Epithelial cell of proximal tubule (primary cell): ENCODE results near the gene GANAB. TPM values are rescaled to one million over a fixed set of nuclear protein-coding genes. Genes with fewer than 3 reads are reported as not detected.

Experiments
- DNase-seq: peaks from one replicate; pipeline ENCODE4 v3.0.0-alpha.2; 2011; ENCODE audit warnings: low read depth
- H3K4me3 ChIP-seq: 2 replicates; pipeline ENCODE4 v1.5.1; 2011; ENCODE audit warnings: low read depth, mild to moderate bottlenecking, low read length
- total RNA-seq: library from RNA; depleted of rRNA; stranded (reverse); fragments of >200 nt; gene quantifications from 2 replicates; pipeline ENCODE4 v1.2.3, GENCODE V29; 2015
- TF ChIP-seq, protein P1 (sequence below): conservative IDR thresholded peaks from 2 replicates; pipeline ENCODE4 v1.5.1; 2012; ENCODE audit warnings: low read depth, mild to moderate bottlenecking, low read length

Gene GANAB
- total RNA-seq, 1 donor from 2014 or later, result 281 TPM

DNA sequence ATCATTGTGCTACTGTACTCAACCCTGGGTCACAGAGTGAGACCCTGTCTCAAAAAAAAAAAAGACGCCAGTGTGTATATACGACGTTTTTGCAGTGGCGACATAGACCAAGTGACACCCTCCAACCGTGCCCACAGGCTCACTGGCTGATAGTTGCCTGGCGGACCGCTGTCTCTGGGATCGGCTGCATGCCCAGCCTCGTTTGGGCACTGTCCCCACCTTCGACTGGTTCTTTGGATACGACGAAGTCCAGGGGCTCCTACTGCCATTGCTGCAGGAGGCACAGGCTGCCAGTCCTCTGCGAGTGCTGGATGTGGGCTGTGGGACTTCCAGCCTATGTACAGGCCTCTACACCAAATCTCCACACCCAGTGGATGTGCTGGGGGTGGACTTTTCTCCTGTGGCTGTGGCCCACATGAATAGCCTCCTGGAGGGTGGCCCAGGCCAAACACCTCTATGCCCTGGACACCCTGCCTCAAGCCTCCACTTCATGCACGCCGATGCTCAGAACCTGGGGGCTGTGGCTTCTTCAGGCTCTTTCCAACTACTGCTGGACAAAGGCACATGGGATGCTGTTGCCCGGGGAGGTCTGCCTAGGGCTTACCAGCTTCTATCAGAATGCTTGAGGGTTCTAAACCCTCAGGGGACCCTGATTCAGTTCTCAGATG lies 20.0 kb upstream of the GANAB start:
- H3K4me3 ChIP-seq, result peak overlapping the region; percentile 69
- DNase-seq, result no peak
- TF ChIP-seq, protein P1, sequence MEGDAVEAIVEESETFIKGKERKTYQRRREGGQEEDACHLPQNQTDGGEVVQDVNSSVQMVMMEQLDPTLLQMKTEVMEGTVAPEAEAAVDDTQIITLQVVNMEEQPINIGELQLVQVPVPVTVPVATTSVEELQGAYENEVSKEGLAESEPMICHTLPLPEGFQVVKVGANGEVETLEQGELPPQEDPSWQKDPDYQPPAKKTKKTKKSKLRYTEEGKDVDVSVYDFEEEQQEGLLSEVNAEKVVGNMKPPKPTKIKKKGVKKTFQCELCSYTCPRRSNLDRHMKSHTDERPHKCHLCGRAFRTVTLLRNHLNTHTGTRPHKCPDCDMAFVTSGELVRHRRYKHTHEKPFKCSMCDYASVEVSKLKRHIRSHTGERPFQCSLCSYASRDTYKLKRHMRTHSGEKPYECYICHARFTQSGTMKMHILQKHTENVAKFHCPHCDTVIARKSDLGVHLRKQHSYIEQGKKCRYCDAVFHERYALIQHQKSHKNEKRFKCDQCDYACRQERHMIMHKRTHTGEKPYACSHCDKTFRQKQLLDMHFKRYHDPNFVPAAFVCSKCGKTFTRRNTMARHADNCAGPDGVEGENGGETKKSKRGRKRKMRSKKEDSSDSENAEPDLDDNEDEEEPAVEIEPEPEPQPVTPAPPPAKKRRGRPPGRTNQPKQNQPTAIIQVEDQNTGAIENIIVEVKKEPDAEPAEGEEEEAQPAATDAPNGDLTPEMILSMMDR, result no peak

DNA sequence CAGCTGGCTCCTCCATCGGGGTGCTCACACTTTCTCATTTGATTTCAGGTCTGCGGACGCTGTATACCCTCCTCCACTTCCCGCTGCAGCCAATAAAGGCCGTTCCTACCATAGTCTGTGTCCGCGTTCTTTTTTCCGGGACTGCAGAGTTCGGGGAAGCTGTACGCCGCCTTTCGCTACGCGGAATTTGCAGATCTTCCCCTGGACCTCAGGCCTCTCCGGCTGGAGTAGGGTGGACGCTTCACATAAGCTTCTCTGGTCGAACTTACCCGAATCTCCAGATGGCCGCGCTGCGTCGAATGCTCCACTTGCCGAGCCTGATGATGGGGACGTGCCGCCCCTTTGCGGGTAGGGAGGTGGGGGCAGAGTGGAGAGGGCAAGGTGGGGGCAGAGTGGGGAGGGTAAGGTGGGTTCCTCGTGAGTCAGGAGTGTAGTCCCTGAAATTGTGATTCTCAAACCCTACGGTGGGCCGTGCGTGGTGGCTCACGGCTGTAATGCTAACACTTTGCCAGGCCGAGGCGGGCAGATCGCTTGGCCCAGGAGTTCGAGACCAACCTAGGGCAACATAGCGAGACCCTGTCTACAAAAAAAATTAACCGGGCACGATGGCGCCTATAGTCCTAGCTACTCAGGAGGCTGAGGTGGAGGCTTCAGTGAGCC lies 19.3 kb upstream of the GANAB start:
- H3K4me3 ChIP-seq, result peak overlapping the region; percentile 69
- TF ChIP-seq, protein P1, result no peak
- no peak for DNase-seq

- peak within 1 kb of the TSS; percentile 69 for H3K4me3 ChIP-seq
- TF ChIP-seq, protein P1, result no peak
- no peak for DNase-seq
Measured at GRCh38 chr11:62665075-62665598, 18.7 kb upstream of the GANAB start, which contains the start of the genes C11orf98 and CSKMT. Gene C11orf98, minus strand, starts transcription at chr11:62665210. Its CDS starts 41 bp downstream, at chr11:62665169. Gene CSKMT, plus strand, starts transcription at chr11:62665312. Its CDS starts 568 bp downstream, at chr11:62665880.

DNA sequence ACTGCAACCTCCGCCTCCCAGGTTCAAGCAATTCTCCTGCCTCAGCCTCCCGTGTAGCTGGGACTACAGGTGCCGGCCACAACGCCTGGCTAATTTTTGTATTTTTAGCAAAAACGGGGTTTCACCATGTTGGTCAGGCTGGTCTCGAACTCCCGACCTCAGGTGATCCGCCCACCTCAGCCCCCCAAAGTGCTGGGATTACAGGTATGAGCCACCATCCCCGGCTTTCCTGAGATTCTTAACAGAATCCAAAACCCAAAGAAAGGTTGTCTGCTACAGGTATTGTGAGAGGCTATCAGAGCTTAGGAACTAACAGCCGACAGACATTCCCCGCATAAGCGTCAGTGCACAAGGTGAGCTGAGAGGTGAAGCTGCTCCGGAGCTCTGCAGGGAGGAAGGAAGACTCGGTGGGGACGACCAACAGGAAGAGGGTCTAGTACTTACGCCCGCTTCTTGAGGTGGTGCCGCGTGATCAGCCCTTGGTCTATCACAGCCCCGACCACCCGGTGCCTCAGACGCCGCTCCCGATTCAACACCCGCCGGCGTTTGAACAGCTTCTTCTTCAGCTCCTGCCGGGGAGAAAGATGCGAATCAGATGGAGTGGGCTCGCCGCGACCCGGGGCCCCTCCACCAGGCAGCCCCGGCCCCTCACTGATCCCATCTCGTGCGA lies 18.1 kb upstream of the GANAB start:
- H3K4me3 ChIP-seq, result peak overlapping the region; percentile 69
- no peak for DNase-seq
- TF ChIP-seq, protein P1, result no peak

DNA sequence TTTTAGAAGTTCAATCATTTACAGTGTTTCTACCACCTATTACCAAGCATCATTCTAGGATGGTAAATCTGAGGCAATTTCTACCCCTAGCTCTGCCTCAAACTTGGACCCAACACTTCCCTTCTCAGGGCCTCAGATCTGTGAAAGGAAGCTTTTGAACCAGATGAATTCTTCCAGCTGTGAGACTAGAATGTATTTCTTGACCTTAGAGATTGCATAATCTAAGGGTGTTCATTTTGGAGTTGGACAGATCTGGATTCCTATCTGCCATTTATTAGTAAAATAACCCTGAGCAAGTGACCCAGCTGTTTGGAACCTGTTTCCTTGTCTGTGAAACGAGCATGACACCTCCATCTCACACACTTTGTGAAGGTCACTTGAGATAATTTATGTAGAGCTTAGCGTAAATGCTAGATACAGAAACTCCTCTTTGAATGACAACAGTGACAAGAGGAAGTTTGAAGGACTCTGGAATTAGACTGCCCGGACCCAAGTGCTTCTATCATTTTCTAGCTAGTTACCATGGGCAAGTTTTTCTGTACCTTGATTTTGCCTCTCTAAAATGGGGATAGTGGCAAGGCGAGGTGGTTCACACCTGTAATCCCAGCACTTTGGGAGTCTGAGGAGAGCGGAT lies 10.5 kb upstream of the GANAB start:
- no peak overlapping the region for H3K4me3 ChIP-seq
- TF ChIP-seq, protein P1, result no peak
- no peak for DNase-seq

- no peak for DNase-seq
- TF ChIP-seq, protein P1, result no peak
- H3K4me3 ChIP-seq, result no peak overlapping the region
Measured at GRCh38 chr11:62654297-62654696, 7.9 kb upstream of the GANAB start.
